Panc1 (cell line): ENCODE results near the gene ADCY9. TPM values are rescaled to one million over a fixed set of nuclear protein-coding genes. Genes with fewer than 3 reads are reported as not detected.

Experiments
- ATAC-seq: fragments of 200-7000 bp; cut with Tn5 transposase; 2 replicates; pipeline ENCODE4 v1.9.1; 2020; ENCODE audit warnings: mild to moderate bottlenecking, moderate library complexity
- BruUV-seq: library from RNA; stranded (reverse); fragments of 400-500 nt; replicated peaks from 2 replicates; lab custom pipeline; 2021; lab: Mats Ljungman, UMichigan
- CTCF ChIA-PET: fragments of 300-600 bp; sonication (Branson Sonifier 250); formaldehyde crosslinking; loops from one replicate; lab custom pipeline; 2022; ENCODE audit warnings: antibody characterized with exemption; lab: Charles Lee
- POLR2A ChIA-PET: fragments of 300-600 bp; sonication (Branson Sonifier 250); formaldehyde crosslinking; loops from one replicate; lab custom pipeline; 2022; ENCODE audit warnings: antibody characterized with exemption; lab: Charles Lee
- DNase-seq: peaks from one replicate; pipeline ENCODE4 v3.0.0-alpha.2; 2010; ENCODE audit warnings: low read depth, low spot score
- H3K27ac ChIP-seq: 2 replicates; pipeline ENCODE4 v1.5.1; 2011; ENCODE audit warnings: mild to moderate bottlenecking, low read length, inconsistent platforms
- H3K27me3 ChIP-seq: fragments of 200-500 bp; sonication (Bioruptor generic); 2 replicates; pipeline ENCODE4 v1.6.0; 2014; ENCODE audit warnings: low read length, inconsistent platforms; ENCODE audit not compliant: control insufficient read depth, insufficient read depth
- H3K36me3 ChIP-seq: fragments of 200-500 bp; sonication (Bioruptor generic); 2 replicates; pipeline ENCODE4 v1.5.1; 2014; ENCODE audit warnings: inconsistent platforms, mild to moderate bottlenecking, low read length, moderate library complexity; ENCODE audit not compliant: control insufficient read depth, insufficient read depth
- H3K4me1 ChIP-seq: 2 replicates; pipeline ENCODE4 v1.5.1; 2011; ENCODE audit warnings: inconsistent platforms, mild to moderate bottlenecking, low read length, moderate library complexity; ENCODE audit not compliant: control insufficient read depth, insufficient read depth
- H3K4me3 ChIP-seq, 2 experiments: 2 replicates each; pipeline ENCODE4 v1.5.1; 2011 to 2012; ENCODE audit warnings: low read depth in 2 of 2, low read length in 2 of 2, mild to moderate bottlenecking in 2 of 2, inconsistent platforms in 1 of 2, moderate library complexity in 1 of 2
- H3K9me3 ChIP-seq: fragments of 200-500 bp; sonication (Bioruptor generic); 2 replicates; pipeline ENCODE4 v1.5.1; 2014; ENCODE audit warnings: low read depth, mild to moderate bottlenecking, inconsistent platforms, low read length, moderate library complexity; ENCODE audit not compliant: control insufficient read depth, insufficient read depth
- POLR2AphosphoS5 ChIP-seq: IDR thresholded peaks from 2 replicates; pipeline ENCODE4 v1.6.1; 2012; ENCODE audit warnings: mild to moderate bottlenecking, low read depth, low read length, moderate library complexity
- SIN3A ChIP-seq: IDR thresholded peaks from 2 replicates; pipeline ENCODE4 v1.6.1; 2012; ENCODE audit warnings: low read depth, mild to moderate bottlenecking, low read length, moderate library complexity, borderline replicate concordance; ENCODE audit not compliant: insufficient read depth
- TCF7L2 ChIP-seq: IDR thresholded peaks from 2 replicates; pipeline ENCODE4 v1.6.1; 2011; ENCODE audit warnings: mild to moderate bottlenecking, low read depth, low read length, inconsistent platforms
- in situ Hi-C: cut with HindIII; loops from 2 replicates; pipeline ENCODE4 v1.10.0; 2016; ENCODE audit warnings: low sequenced_read_pairs, low pct_unique_long_range_greater_than_20kb
- intact Hi-C: fragments of 100-400 bp; cut with micrococcal nuclease; formaldehyde crosslinking; loops from one replicate; pipeline ENCODE4 v1.10.0; 2022; ENCODE audit not compliant: unreplicated experiment
- total RNA-seq: library from RNA; stranded (reverse); gene quantifications from one replicate; pipeline ENCODE4 v1.2.1, GENCODE V29; 2021; ENCODE audit not compliant: unreplicated experiment
- TF ChIP-seq, protein P1 (sequence below), 2 experiments: IDR thresholded peaks; 2 replicates each; pipeline ENCODE4 v1.6.1; 2011 to 2012; ENCODE audit warnings: low read depth in 2 of 2, control low read depth in 1 of 2, low read length in 1 of 2, mild to moderate bottlenecking in 1 of 2, moderate library complexity in 1 of 2; ENCODE audit not compliant: insufficient read depth in 1 of 2
- TF ChIP-seq, protein P2 (sequence below): fragments of 450-650 bp; IDR thresholded peaks from 2 replicates; pipeline ENCODE4 v1.5.1; 2017; ENCODE audit warnings: mild to moderate bottlenecking

The ADCY9 gene
- total RNA-seq, 1 experiment from 2014 or later, result 29.8 TPM

- Histone ChIP-seq H3K27ac (peak overlapping the region; percentile 90), H3K4me1 (peaks cover 70% of the 10 kb centered on the region), H3K27me3 (no peaks in the 10 kb centered on the region), H3K36me3 (no peaks in the 10 kb centered on the region), H3K9me3 (no peaks in the 10 kb centered on the region), H3K4me3 (no peak overlapping the region)
- ChIA-PET CTCF (no interaction called here), POLR2A (interaction anchor here (0.6 kb wide), 1 partner anchor 9 kb away, joined by 5 read pairs; no protein-coding TSS in a partner anchor)
- intact Hi-C loops, result loop anchor here (10.0 kb wide), 1 partner anchor 78 kb away; no protein-coding TSS in a partner anchor
- no peak for TF ChIP-seq POLR2AphosphoS5
- TF ChIP-seq, protein P1, sequence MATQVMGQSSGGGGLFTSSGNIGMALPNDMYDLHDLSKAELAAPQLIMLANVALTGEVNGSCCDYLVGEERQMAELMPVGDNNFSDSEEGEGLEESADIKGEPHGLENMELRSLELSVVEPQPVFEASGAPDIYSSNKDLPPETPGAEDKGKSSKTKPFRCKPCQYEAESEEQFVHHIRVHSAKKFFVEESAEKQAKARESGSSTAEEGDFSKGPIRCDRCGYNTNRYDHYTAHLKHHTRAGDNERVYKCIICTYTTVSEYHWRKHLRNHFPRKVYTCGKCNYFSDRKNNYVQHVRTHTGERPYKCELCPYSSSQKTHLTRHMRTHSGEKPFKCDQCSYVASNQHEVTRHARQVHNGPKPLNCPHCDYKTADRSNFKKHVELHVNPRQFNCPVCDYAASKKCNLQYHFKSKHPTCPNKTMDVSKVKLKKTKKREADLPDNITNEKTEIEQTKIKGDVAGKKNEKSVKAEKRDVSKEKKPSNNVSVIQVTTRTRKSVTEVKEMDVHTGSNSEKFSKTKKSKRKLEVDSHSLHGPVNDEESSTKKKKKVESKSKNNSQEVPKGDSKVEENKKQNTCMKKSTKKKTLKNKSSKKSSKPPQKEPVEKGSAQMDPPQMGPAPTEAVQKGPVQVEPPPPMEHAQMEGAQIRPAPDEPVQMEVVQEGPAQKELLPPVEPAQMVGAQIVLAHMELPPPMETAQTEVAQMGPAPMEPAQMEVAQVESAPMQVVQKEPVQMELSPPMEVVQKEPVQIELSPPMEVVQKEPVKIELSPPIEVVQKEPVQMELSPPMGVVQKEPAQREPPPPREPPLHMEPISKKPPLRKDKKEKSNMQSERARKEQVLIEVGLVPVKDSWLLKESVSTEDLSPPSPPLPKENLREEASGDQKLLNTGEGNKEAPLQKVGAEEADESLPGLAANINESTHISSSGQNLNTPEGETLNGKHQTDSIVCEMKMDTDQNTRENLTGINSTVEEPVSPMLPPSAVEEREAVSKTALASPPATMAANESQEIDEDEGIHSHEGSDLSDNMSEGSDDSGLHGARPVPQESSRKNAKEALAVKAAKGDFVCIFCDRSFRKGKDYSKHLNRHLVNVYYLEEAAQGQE (IDR thresholded peaks at IDR 0.05; ENCODE audit: insufficient read depth in 1 of 2, low read depth in 2 of 2, low read length in 1 of 2), result no peak
- no peak for TF ChIP-seq TCF7L2
- TF ChIP-seq, protein P2, sequence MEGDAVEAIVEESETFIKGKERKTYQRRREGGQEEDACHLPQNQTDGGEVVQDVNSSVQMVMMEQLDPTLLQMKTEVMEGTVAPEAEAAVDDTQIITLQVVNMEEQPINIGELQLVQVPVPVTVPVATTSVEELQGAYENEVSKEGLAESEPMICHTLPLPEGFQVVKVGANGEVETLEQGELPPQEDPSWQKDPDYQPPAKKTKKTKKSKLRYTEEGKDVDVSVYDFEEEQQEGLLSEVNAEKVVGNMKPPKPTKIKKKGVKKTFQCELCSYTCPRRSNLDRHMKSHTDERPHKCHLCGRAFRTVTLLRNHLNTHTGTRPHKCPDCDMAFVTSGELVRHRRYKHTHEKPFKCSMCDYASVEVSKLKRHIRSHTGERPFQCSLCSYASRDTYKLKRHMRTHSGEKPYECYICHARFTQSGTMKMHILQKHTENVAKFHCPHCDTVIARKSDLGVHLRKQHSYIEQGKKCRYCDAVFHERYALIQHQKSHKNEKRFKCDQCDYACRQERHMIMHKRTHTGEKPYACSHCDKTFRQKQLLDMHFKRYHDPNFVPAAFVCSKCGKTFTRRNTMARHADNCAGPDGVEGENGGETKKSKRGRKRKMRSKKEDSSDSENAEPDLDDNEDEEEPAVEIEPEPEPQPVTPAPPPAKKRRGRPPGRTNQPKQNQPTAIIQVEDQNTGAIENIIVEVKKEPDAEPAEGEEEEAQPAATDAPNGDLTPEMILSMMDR, result no peak
- no peak for TF ChIP-seq SIN3A
- ATAC-seq (no peak), DNase-seq (no peak)
- BruUV-seq, result no TSS peak
- in situ Hi-C loops, result no loop called here
Observed at GRCh38 chr16:4092547-4093265, 23.5 kb downstream of the ADCY9 start.

GRCh38 chr16:4091240-4092012 lies 24.8 kb downstream of the ADCY9 start:
- H3K4me3 ChIP-seq, result no peak overlapping the region
- ATAC-seq (no peak), DNase-seq (no peak)
- POLR2A ChIA-PET, result interaction anchor here (0.6 kb wide), 1 partner anchor 38 kb away, joined by 6 read pairs; no protein-coding TSS in a partner anchor
- in situ Hi-C loops (no loop called here), intact Hi-C loops (loop anchor here (10.0 kb wide), 1 partner anchor 77 kb away; no protein-coding TSS in a partner anchor)
- H3K9me3 ChIP-seq, result no peaks in the 10 kb centered on the region
- CTCF ChIA-PET, result interaction anchor here (0.5 kb wide), 1 partner anchor 36 kb away, joined by 3 read pairs; no protein-coding TSS in a partner anchor
- BruUV-seq, result no TSS peak
- TF ChIP-seq SIN3A, result no peak
- TF ChIP-seq, protein P2, result no peak
- TF ChIP-seq, protein P1 (IDR thresholded peaks at IDR 0.05; ENCODE audit: insufficient read depth in 1 of 2, low read depth in 2 of 2, low read length in 1 of 2), result no peak
- no peak for TF ChIP-seq TCF7L2
- TF ChIP-seq POLR2AphosphoS5, result no peak
- H3K27ac ChIP-seq, result no peak overlapping the region; the same call in 1 of the 2 replicates
- no peaks in the 10 kb centered on the region for H3K27me3 ChIP-seq
- H3K4me1 ChIP-seq, result peaks cover 60% of the 10 kb centered on the region
- H3K36me3 ChIP-seq, result no peaks in the 10 kb centered on the region
